Measurements from ENCODE around the gene PRKRA.
"Not testable (repeated sequence)": the region's sequence is repeated elsewhere in the genome, so short reads cannot be mapped to it uniquely, and the experiment has no call there.

The PRKRA gene

DNA sequence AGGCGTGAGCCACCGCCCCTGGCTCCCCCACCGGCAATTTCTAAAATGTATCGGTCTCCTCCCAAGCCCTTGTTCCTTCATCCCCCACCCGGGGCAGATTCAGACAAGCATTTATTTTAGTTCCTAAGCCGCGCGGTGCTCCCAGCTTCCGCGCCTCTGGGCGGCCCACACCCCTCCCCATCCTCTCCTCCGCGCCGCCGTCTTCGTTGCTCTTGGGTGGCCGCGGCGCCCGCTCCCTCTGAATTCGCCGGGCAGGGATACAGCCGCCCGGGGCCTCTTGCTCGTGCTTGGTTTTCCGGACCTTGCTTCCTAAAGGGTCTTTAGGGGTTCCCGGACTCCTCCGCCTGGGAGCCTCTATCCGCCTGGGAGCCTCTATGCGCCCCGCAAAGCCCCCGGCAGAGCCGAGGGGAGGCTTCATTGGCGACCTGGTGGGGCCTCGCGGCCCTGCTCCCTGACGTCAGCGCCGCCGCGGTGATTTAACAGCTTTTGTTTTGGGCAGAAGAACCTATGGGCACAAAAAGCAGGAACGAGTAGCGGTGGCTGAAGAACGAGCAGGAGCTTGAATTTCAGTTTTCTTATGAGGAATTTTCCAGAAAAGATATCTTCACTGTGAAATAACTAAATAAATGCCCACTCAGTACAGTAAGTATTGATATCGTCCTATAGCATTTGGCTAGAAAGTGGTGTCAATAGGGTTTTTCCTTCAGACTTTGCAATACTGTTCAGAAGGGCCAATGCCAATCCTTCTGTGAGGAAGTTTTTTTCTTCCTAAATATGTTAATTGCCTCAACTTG, 37.3 kb downstream of the PRKRA start:
- peak; percentile 82 for DNase-seq

DNA sequence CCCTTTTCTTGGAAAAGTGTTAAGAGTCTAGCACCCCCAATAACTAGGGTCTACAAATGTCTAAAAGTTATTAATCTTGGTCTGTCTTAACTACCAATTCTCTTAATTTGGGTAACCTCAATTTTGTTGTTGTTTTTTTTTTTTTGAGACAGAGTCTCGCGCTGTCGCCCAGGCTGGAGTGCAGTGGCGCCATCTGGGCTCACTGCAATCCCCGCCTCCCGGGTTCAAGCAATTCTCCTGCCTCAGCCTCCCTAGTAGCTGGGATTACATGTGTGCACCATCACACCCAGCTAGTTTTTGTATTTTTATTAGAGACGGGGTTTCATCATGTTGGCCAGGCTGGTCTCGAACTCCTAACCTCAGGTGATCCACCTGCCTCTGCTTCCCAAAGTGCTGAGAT, 38.5 kb downstream of the PRKRA start:
- not testable (repeated sequence) for DNase-seq

DNA sequence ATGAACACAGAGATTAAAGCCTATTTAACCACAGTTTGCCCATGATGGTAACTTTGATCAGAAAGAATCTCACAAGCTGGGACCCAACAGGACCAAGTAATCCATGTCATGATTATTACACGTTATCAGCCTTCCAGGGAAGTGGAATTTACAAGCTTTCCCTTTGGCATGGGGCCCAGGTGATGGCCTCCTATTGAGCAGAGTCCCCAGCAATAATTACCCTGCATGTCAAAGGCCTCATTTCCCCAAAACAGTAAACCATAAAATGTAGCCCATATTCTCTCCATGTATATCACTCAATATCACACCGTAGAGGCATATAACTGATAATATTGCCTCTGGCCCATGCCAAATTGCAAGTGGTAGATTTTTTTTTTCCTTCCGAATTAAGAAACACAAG, 38.9 kb downstream of the PRKRA start:
- DNase-seq, result no peak

DNA sequence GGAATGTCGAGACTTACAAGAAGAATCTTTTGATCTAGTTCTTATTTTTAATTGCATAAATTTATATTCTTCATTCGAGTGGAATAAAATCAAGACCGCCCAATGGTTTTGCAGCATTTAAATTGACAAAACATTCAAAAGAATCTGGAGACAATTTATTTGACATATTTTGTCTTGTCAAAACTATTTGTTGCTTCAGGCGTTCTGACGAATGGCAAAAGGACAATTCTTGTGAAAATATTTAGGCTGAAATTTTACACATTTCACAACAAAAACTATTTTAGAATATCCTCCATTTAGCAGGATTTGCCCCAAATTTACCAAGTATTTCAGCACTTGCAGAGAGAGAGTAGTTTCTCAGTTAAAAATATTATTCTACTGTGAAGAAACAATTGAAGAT, 41.7 kb downstream of the PRKRA start:
- DNase-seq, result no peak

DNA sequence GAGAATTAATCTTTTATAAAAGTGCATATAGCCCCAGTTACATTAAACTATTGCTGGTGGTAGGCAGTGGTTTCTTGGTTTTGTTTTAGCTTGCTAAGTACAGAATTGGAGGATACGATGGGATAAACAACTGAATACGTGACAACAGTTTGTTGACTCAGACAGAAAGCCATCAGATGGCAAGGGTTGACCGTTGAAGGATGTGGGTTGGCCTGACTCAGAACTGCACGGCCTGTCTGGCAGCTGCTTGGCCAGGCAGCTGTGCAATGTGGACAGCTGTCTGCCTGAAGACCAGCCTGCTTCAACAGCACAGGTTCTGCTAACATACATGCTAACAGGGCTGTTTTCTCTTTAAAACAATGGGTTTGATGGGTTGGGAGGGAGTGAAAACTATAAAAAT, 46.6 kb downstream of the PRKRA start:
- peak; percentile 35 for DNase-seq

DNA sequence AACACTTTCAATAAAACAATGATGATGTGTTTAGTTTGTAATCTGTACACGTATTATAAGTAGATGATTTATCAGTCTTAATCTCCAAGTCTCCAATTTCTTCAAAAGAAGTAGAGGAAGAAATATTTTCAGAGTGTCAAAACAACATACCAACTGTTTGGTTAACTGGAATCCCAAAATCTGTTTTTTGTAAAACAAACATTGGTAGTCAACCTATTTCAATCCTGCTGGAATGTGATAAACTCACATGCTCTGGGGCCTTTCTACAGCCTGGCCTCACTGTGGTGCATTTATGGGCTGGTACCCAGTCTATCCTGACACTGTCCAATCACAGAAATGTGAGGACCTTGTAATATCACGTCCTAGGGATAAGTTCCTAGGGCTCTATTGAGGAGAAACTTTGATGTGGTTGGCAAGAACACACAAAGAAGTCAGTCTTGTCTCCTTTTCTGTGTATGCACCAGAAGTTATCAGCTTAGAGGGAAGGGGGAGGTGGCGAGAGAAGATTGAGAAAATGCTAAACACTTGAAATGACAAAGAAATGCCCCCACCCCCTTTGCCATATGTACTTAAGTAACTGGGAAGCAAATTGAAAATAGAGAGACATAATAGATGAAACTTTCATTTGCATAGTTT, 47.2 kb downstream of the PRKRA start:
- DNase-seq, result no peak

DNA sequence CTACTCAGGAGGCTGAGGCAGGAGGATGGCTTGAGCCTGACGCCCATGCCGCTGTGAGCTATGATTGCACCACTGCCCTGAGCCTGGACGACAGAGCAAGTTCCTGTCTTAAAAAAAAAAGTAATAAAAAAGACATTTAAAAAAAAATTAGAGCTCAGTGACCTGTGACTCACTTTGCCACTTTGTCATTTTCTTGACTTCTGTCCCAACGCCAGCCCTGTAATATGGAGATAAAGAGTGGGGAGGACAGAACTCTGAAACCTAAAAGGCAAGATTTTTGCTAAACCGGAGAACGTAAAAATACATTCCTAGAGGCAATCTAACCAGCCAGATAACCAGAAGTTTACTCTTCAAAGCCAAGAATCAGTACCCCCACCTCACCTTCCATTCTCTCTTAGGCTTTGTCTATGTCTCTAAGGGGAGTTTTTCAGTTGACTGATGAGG, 49.0 kb downstream of the PRKRA start:
- DNase-seq, result no peak

DNA sequence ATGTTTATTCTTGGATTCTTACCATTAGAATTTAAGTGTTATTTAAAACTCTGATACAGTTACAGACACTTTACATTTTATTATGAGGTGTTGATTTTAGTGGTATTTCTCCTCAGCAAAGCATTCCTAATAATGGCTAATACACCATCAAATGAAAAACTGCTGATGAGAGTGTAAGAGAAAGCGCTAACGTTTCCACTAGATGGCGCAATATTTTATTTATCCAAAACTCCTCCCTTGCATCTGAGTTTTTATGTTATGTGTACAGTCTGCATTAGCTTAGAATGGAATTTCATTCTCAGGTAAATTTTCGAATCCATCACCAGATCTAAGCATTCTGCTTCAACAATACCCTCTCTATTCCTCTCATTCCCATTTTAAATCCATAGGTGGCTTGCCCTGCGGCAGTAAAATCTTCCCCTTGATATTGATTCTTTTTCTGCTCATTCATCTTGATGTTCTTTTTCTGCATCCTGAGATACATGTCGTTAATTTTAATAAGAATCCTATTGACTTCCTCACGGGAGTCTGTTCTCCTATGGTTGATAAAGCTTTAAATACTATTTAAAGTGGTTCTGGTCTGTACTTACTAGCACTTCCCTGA, 53.9 kb downstream of the PRKRA start:
- DNase-seq, result peak; percentile 43

DNA sequence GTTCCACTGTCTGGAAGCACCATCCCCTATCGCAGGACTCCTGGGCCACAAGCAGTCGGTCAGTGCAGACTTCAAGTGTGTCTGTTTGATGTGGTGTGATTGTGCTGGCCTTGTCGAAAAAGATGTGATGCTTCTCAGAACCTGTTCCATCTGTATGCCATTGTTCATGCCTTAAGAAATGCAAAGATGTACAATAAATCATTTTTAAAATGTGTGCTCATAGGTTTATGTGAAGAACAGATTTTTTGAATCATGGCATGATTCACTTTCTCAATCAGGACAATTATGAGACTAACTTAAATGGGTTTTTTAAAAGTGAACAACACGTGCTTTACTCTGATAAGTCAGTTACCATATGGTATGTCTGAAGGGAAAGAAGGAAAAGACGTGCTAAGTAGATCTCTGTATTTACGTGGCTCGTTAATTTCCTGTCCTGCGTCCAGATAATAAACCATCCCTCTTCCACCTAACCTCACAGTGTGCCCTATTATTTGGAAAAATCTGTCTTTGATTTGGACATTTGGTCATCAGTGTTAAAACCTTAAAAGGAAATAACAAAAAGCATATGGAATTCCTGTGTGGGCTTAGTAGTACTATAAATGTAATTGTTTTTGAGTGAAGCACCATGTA, 54.9 kb downstream of the PRKRA start:
- peak; percentile 34 for DNase-seq

DNA sequence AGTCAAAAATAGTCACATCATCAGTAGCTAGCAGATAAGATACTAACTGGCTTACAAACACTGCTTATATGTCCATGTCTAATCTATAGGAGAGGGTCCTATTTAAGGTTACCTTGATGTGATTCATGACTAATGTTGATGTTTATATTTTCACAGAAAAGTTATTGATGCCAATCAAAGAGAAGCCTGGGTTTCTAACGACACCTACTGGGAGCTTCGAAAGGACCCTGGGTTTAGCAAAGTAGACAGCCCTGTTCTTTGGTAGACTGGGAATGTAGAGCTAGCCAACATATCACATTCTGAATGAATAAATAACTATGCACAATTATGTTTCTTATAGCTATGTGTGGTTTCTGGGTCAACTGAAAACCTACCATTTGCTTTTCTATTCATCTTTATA, 55.7 kb downstream of the PRKRA start:
- no peak for DNase-seq

DNA sequence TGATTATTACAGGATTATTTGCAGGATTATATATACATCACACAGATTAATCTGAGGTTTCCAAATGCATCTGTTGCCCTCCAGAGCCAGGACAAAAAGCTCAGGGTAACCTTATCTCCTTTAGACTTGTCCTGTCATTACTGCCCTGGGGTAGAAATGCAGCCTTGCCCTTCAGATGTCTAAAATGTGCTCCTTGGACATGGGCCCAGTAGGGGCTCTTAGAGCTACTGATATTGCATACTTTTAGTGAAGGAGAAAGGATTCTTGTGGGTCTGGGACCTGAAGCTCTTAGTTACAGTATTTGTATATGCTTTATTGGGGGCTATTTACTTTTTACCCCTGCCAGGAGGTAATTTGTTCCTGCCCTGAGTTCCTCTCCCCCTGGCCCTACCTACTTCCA, 56.1 kb downstream of the PRKRA start:
- no peak for DNase-seq

DNA sequence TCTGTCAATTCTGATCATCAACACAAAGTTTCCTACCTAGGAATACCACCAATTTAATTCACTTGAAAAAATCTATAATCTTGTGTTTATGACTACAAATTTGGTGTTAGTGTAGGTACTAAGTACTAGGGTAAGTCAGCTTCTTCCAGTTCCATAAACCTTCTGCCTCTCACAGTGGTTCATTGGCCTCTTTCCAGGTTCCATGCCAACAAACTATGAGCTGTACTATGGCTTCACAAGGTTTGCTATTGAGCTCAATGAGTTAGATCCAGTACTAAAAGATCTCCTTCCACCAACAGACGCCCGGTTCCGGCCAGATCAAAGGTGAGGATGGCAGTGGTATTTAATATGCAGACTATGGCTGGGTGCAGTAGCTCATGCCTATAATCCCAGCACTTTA, 58.8 kb downstream of the PRKRA start:
- DNase-seq, result peak; percentile 18

DNA sequence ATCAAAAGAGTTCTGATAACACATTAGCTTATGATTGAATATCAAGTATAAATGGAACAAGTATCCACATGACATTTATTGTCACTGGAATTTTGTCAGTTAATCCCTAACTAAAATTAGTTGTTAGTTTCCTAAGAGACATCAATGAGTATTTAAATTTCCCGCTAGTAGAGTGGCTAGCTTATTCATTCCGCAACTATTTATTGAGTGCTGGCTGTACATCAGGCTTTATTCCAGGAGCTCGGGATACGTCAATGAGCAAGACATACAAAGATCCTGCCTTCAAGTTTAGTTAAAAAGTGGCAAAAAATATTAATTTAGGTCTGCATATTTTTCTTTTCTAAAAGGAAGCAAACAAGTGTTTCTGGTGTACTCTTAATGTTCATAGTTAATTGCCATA, 59.3 kb downstream of the PRKRA start:
- no peak for DNase-seq

DNA sequence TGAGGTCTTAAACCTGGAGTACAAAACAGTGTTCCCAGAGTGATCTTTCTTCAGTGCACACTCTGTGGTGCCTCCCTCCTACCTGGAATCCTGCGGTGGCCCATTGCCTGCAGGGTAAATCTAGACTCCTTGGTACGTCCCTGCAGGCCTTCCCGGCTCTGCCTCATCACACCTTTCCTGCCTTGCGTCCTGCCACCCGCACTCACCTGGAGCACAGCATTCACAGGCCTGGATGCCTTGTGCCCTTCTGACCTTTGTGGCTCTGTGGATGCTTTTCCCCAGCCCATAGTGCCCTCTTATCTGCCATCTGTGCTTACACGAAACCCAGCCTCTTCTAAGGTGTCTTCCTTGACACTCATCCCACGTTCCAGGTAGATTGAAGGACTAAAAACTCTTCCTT, 62.7 kb downstream of the PRKRA start:
- DNase-seq, result no peak

DNA sequence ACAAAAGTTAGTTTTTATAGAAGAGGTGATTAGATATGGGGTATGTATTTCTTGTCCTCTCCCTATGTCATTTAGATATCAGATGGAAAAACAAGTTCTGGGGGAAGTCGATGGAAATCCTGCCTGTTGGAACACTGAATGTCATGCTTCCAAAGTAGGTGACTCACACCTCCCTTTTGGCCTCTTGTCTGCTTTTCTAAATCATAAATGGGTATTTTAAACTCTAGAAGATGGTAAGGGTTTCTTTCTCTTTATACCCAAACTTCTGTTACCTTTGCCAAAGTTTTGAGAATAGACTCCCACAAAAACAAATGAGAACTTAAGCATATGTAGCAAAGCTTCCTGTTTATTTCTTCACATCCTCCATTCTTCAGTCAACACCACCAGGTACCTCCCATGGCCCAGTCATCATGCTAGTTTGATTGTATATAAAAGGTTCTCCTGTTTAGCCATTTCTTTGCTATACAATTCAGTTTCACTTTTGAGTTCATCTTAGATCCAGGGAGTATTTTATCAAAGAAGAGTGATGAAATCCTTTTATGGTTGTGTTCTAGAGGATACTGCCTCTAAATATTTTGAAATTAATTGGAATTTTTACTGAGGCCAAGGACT, 63.9 kb downstream of the PRKRA start:
- DNase-seq, result no peak

DNA sequence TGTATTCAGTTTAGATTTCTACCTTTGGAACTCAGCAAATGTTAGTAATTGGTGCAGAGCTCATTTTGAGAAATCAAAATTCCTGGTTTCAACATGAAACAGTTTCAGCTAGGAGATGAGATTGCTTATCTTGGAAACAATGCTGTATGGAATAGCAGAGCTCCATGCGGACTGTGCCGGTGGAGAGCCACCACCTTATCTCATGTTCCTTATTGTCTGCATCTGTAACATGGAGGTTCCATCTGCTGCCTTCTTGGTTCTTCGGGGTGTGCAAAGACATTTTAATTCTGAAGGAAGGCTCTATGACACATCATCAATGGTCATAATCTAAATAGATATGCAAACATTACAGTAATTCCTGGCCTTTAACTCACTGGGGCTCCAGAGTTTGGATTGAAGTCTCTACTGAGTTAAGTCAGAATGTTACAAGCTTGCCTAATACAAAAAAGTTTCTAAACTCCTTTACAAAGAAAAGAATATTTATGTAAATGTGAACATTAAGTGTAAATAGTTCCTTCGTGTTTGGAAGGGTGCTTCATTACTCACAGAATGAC, 65.3 kb downstream of the PRKRA start:
- DNase-seq, result no peak

DNA sequence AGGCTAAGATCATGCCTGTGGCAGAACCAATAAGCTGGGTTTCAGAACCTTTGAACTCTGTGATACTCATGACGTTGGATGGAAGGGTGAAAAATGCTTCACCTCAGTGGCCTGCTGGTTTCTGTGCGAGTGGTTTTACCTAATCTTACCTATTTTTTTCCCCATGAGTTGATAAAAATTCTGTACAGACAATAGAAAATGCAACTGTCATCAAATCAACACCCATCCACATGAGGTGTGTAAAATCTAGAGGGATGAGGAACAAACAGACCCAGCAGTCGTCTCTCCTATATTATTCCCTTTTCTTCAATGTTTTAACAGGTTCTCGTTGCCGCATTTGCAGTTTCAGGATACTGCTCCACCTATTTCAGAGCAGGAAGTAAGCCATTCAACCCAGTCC, 67.3 kb downstream of the PRKRA start:
- DNase-seq, result no peak
